HCT116 (cell line): ENCODE measurements around the gene R3HDM4. TPM values are rescaled to one million over a fixed set of nuclear protein-coding genes. Genes with fewer than 3 reads are reported as not detected.
"Not testable (repeated sequence)": the region's sequence is repeated elsewhere in the genome, so short reads cannot be mapped to it uniquely, and the experiment has no call there.

Experiments used
- ATAC-seq: fragments of 200-7000 bp; cut with Tn5 transposase; 2 replicates; pipeline ENCODE4 v1.9.1; 2020; ENCODE audit warnings: mild to moderate bottlenecking, moderate library complexity
- BruUV-seq: library from RNA; stranded (reverse); fragments of 400-500 nt; replicated peaks from 2 replicates; lab custom pipeline; 2021; lab: Mats Ljungman, UMichigan
- CTCF ChIA-PET: fragments of 300-600 bp; sonication (Branson Sonifier 250); formaldehyde crosslinking; loops from one replicate; lab custom pipeline; 2021; ENCODE audit warnings: antibody characterized with exemption; lab: Charles Lee
- POLR2A ChIA-PET: fragments of 300-600, 350-600 bp; sonication (Branson Sonifier 250); formaldehyde crosslinking; loops from one replicate; lab custom pipeline; 2021; ENCODE audit warnings: antibody characterized with exemption; lab: Charles Lee
- RAD21 ChIA-PET, 2 experiments: fragments of 300-600 bp; sonication (Branson Sonifier 250); formaldehyde crosslinking; loops; one replicate each; lab custom pipeline; 2023; ENCODE audit warnings: low total read pairs in 2 of 2; ENCODE audit not compliant: uncharacterized antibody in 2 of 2, unreplicated experiment in 2 of 2, low non-redundant PET in 1 of 2; lab: Charles Lee
- DNase-seq: peaks from one replicate; pipeline ENCODE4 v3.0.0-alpha.2; 2010; ENCODE audit warnings: low read depth, low spot score
- H2AFZ ChIP-seq: fragments of 200-600 bp; shearing (Covaris generic), sonication (generic); 2 replicates; pipeline ENCODE4 v1.6.1; 2017; ENCODE audit warnings: low read depth, mixed run types, mixed read lengths, antibody characterized with exemption, low read length; ENCODE audit not compliant: poor library complexity, severe bottlenecking
- H3K27ac ChIP-seq: 2 replicates; pipeline ENCODE4 v1.5.1; 2012; ENCODE audit warnings: low read depth, low read length
- H3K27me3 ChIP-seq: fragments of 200-600 bp; sonication (generic); 2 replicates; pipeline ENCODE4 v1.6.1; 2016; ENCODE audit warnings: mixed run types, low read length, mixed read lengths; ENCODE audit not compliant: insufficient read depth
- H3K36me3 ChIP-seq, 2 experiments: fragments of 200-500 bp in 1 of 2; fragments of 200-600 bp in 1 of 2; sonication (Bioruptor generic) in 1 of 2; sonication (generic) in 1 of 2; 2 replicates each; pipeline versions ENCODE4 v1.5.1 to v1.6.1; 2014 to 2016; ENCODE audit warnings: low read length in 2 of 2, inconsistent platforms in 1 of 2, mixed read lengths in 1 of 2, mixed run types in 1 of 2; ENCODE audit not compliant: insufficient read depth in 2 of 2, control insufficient read depth in 1 of 2
- H3K4me1 ChIP-seq, 2 experiments: fragments of 200-600 bp in 1 of 2; sonication (generic) in 1 of 2; 2 replicates each; pipeline versions ENCODE4 v1.5.1 to v1.6.1; 2012 to 2017; ENCODE audit warnings: low read length in 2 of 2, inconsistent platforms in 1 of 2, mild to moderate bottlenecking in 1 of 2, mixed read lengths in 1 of 2, mixed run types in 1 of 2, moderate library complexity in 1 of 2; ENCODE audit not compliant: insufficient read depth in 2 of 2, control insufficient read depth in 1 of 2
- H3K4me2 ChIP-seq: fragments of 200-600 bp; sonication (generic); 2 replicates; pipeline ENCODE4 v1.6.1; 2017; ENCODE audit warnings: mixed run types, low read length, mixed read lengths
- H3K4me3 ChIP-seq, 2 experiments: fragments of 200-600 bp in 1 of 2; sonication (generic) in 1 of 2; replicated peaks in 1 of 2; 2 replicates each; pipeline ENCODE4 v1.5.1; 2011 to 2016; ENCODE audit warnings: low read length in 2 of 2, control low read depth in 1 of 2, low read depth in 1 of 2, mild to moderate bottlenecking in 1 of 2, mixed read lengths in 1 of 2, mixed run types in 1 of 2
- H3K79me2 ChIP-seq: fragments of 200-600 bp; sonication (generic); 2 replicates; pipeline ENCODE4 v1.6.1; 2017; ENCODE audit warnings: mild to moderate bottlenecking, mixed run types, low read length, moderate library complexity, mixed read lengths; ENCODE audit not compliant: insufficient read depth
- H3K9ac ChIP-seq: fragments of 200-600 bp; sonication (generic); 2 replicates; pipeline ENCODE4 v1.6.1; 2016; ENCODE audit warnings: low read length, mixed read lengths
- H3K9me2 ChIP-seq: fragments of 200-600 bp; sonication (generic), shearing (Covaris generic); 2 replicates; pipeline ENCODE4 v1.6.1; 2017; ENCODE audit warnings: mixed run types, mild to moderate bottlenecking, moderate library complexity; ENCODE audit not compliant: insufficient read depth
- H3K9me3 ChIP-seq, 2 experiments: fragments of 200-500 bp in 1 of 2; fragments of 200-600 bp in 1 of 2; sonication (Bioruptor generic) in 1 of 2; sonication (generic) in 1 of 2; 2 replicates each; pipeline ENCODE4 v1.6.1; 2014 to 2017; ENCODE audit warnings: low read length in 2 of 2, mixed read lengths in 2 of 2, inconsistent platforms in 1 of 2, low read depth in 1 of 2, mild to moderate bottlenecking in 1 of 2, mixed run types in 1 of 2, moderate library complexity in 1 of 2; ENCODE audit not compliant: control insufficient read depth in 1 of 2, insufficient read depth in 1 of 2
- H4K20me1 ChIP-seq: fragments of 200-600 bp; sonication (generic), shearing (Covaris generic); 2 replicates; pipeline ENCODE4 v1.6.1; 2017; ENCODE audit warnings: mixed run types, mild to moderate bottlenecking, moderate library complexity; ENCODE audit not compliant: insufficient read depth
- ELF1 ChIP-seq: IDR thresholded peaks from 2 replicates; pipeline ENCODE4 v1.6.1; 2012; ENCODE audit warnings: low read depth, borderline replicate concordance
- MAX ChIP-seq: IDR thresholded peaks from 2 replicates; pipeline ENCODE4 v1.6.1; 2012
- SIN3A ChIP-seq: IDR thresholded peaks from 2 replicates; pipeline ENCODE4 v1.6.1; 2012; ENCODE audit warnings: low read depth
- SP1 ChIP-seq: IDR thresholded peaks from 2 replicates; pipeline ENCODE4 v1.6.1; 2012; ENCODE audit warnings: low read depth
- ZFX ChIP-seq: fragments of 450-650 bp; IDR thresholded peaks from 2 replicates; pipeline ENCODE4 v1.6.1; 2017
- intact Hi-C: fragments of 100-400 bp; cut with micrococcal nuclease; formaldehyde crosslinking; loops from 2 replicates; pipeline ENCODE4 v1.10.0; 2022
- total RNA-seq: library from RNA; stranded (reverse); gene quantifications from one replicate; pipeline ENCODE4 v1.2.1, GENCODE V29; 2021; ENCODE audit not compliant: unreplicated experiment

R3HDM4 gene
- total RNA-seq, 1 experiment from 2014 or later, result 92.3 TPM

GRCh38 chr19:854549-854948, 58.5 kb downstream of the R3HDM4 start:
- Histone ChIP-seq H3K9me2 (no peaks in the 10 kb centered on the region), H3K4me2 (no peak overlapping the region), H3K27me3 (no peaks in the 10 kb centered on the region), H2AFZ (no peak overlapping the region), H3K79me2 (no peaks in the 10 kb centered on the region), H3K36me3 (no peaks in the 10 kb centered on the region), H3K27ac (no peak overlapping the region), H3K9ac (no peak overlapping the region), H4K20me1 (no peaks in the 10 kb centered on the region), H3K4me1 (peaks cover 12 to 21% of the 10 kb centered on the region in 2 experiments), H3K4me3 (no peak overlapping the region), H3K9me3 (no peaks in the 10 kb centered on the region)
- DNase-seq, result no peak
- ATAC-seq, result no peak
- TF ChIP-seq ZFX (no peak), SIN3A (no peak), ELF1 (no peak), MAX (no peak), SP1 (no peak)
- BruUV-seq, result no TSS peak
- ChIA-PET CTCF (no interaction called here), POLR2A (interaction anchor here (0.6 kb wide), 1 partner anchor 88 kb away, joined by 3 read pairs; no protein-coding TSS in a partner anchor), RAD21 (no interaction called here)
- intact Hi-C loops, result no loop called here

- H3K36me3 ChIP-seq, H4K20me1 ChIP-seq, CTCF ChIA-PET, ATAC-seq, H3K27me3 ChIP-seq, H3K9ac ChIP-seq, H3K9me3 ChIP-seq, BruUV-seq, H2AFZ ChIP-seq, intact Hi-C loops, H3K27ac ChIP-seq, RAD21 ChIA-PET, DNase-seq, H3K79me2 ChIP-seq, H3K4me2 ChIP-seq, H3K9me2 ChIP-seq, H3K4me3 ChIP-seq: not testable (repeated sequence)
- POLR2A ChIA-PET, result interaction anchor here (0.6 kb wide), 1 partner anchor 87 kb away, joined by 3 read pairs; no protein-coding TSS in a partner anchor
- peaks cover 6 to 13% of the 10 kb centered on the region in 2 experiments; a peak in 3 of 4 replicates for H3K4me1 ChIP-seq
Measured at GRCh38 chr19:853614-854220, 59.3 kb downstream of the R3HDM4 start.
